Stomach smooth muscle (tissue), 2 donors: ENCODE data around the gene DNAJA3.

ENCODE experiments used
- H3K27ac ChIP-seq: one replicate; pipeline ENCODE4 v1.7.0; 2013; ENCODE audit warnings: mild to moderate bottlenecking, low read length, inconsistent platforms
- H3K27me3 ChIP-seq, 2 donors: one replicate each; pipeline ENCODE4 v1.7.0; 2013; ENCODE audit warnings: low read length in 2 of 2; ENCODE audit not compliant: insufficient read depth in 2 of 2, control insufficient read depth in 1 of 2
- H3K36me3 ChIP-seq, 2 donors: one replicate each; pipeline ENCODE4 v1.7.0; 2013; ENCODE audit warnings: low read length in 2 of 2; ENCODE audit not compliant: control insufficient read depth in 2 of 2, insufficient read depth in 2 of 2
- H3K4me1 ChIP-seq: one replicate; pipeline ENCODE4 v1.7.0; 2013; ENCODE audit warnings: low read length; ENCODE audit not compliant: control insufficient read depth, insufficient read depth
- H3K4me3 ChIP-seq, 2 donors: one replicate each; pipeline ENCODE4 v1.7.0; 2013; ENCODE audit warnings: low read length in 2 of 2
- H3K9ac ChIP-seq, 2 donors: one replicate each; pipeline ENCODE4 v1.7.0; 2013; ENCODE audit warnings: low read length in 2 of 2, mild to moderate bottlenecking in 1 of 2
- H3K9me3 ChIP-seq, 2 donors: one replicate each; pipeline ENCODE4 v1.7.0; 2013; ENCODE audit warnings: low read length in 2 of 2; ENCODE audit not compliant: control insufficient read depth in 2 of 2
- donor health status: healthy.
- donor health status: Pancreatic carcinoma.

The DNAJA3 gene

GRCh38 chr16:4420505-4421105, 5.1 kb upstream of the DNAJA3 start:
- no peaks in the 10 kb centered on the region for H3K9me3 ChIP-seq
- H3K27me3 ChIP-seq: no peaks in the 10 kb centered on the region
- peaks cover 11% of the 10 kb centered on the region for H3K4me1 ChIP-seq
- no peak overlapping the region for H3K9ac ChIP-seq
- no peak overlapping the region for H3K4me3 ChIP-seq
- H3K27ac ChIP-seq: no peak overlapping the region
- no peaks in the 10 kb centered on the region for H3K36me3 ChIP-seq

GRCh38 chr16:4426021-4426684, 485 bp downstream of the DNAJA3 start:
- H3K27ac ChIP-seq: peak overlapping the region; percentile 94
- no peaks in the 10 kb centered on the region for H3K27me3 ChIP-seq
- H3K36me3 ChIP-seq: peaks cover 0 to 3% of the 10 kb centered on the region in 2 donors
- H3K9ac ChIP-seq: peak overlapping the region; percentile 90 to 100
- no peaks in the 10 kb centered on the region for H3K9me3 ChIP-seq
- peaks cover 16% of the 10 kb centered on the region for H3K4me1 ChIP-seq
- peak overlapping the region; percentile 88 to 98 for H3K4me3 ChIP-seq

DNA sequence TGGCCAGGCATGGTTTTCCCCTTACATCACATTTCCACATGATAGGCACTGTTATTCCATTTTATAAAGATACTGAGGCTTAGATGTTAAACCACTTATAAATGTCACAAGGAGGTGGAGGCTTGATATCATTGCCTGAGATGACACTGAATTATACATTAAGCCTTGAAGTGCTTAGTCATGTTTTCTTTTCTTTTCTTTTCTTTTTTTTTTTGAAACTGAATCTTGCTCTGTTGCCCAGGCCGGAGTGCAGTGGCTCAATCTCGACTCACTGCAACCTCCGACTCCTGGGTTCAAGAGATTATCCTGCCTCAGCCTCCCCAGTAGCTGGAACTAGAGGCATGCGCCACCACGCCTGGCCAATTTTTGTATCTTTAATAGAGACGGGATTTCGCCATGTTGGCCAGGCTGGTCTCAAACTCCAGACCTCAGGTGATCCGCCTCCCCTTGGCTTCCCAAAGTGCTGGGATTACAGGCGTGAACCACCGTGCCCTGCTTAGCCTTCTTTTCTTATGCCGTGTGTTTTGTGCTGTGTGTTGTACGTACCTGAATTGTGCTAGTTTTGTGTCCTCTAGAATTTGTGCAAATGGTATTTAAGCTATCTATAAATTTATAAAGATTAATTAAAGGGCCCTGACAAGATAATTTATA, 1.2 kb downstream of the DNAJA3 start:
- Histone ChIP-seq H3K4me3 (peak overlapping the region; percentile 88 to 98), H3K9ac (peak overlapping the region in 1 of 2 donors; percentile 90), H3K27ac (no peak overlapping the region), H3K4me1 (peaks cover 16% of the 10 kb centered on the region), H3K27me3 (no peaks in the 10 kb centered on the region), H3K9me3 (no peaks in the 10 kb centered on the region), H3K36me3 (peaks cover 0 to 6% of the 10 kb centered on the region in 2 donors)

DNA sequence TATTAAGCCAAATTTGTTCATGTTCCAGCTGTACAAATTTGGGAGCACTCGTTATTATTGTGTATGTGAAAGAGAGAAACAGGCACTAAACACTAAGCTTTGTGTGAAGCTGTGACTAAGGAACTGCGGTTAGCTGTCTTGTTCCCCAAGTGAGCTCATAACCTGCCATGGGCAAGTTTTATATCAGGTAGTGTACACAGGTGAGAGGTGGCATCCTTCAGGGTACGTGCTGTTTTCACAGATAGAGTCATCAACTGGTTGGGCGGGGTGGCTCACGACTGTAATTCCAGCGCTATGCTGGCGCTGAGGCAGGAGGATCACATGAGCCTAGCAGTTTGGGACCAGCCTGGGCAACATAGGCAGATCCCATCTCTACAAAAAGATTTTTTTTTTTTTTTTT, 2.8 kb downstream of the DNAJA3 start:
- H3K4me3 ChIP-seq: no peak overlapping the region
- no peaks in the 10 kb centered on the region for H3K9me3 ChIP-seq
- no peak overlapping the region for H3K9ac ChIP-seq
- H3K27me3 ChIP-seq: no peaks in the 10 kb centered on the region
- peaks cover 16% of the 10 kb centered on the region for H3K4me1 ChIP-seq
- H3K27ac ChIP-seq: no peak overlapping the region
- peaks cover 0 to 6% of the 10 kb centered on the region in 2 donors for H3K36me3 ChIP-seq

DNA sequence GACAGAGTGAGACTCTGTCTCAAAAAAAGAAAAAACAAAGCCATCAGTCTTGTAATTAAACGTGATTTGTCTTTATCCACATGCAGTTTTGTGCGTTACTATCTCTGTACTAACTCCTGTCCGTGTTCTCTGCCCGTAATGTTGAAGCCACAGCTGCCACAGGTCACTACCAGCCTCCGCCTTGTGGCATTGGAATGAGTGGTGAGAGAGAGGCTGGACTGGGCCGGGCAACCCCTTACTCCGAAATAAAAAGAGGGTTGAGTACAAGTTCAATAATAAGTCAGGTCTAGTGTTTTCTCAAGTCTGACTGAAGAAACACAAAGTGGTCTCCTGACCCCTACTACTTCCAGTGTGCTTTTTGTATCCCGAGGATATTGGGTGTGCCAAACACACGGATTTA, 5.4 kb downstream of the DNAJA3 start:
- H3K36me3 ChIP-seq: peaks cover 5 to 19% of the 10 kb centered on the region in 2 donors
- no peak overlapping the region for H3K9ac ChIP-seq
- H3K9me3 ChIP-seq: no peaks in the 10 kb centered on the region
- no peak overlapping the region for H3K27ac ChIP-seq
- no peak overlapping the region for H3K4me3 ChIP-seq
- H3K4me1 ChIP-seq: peaks cover 10% of the 10 kb centered on the region
- no peaks in the 10 kb centered on the region for H3K27me3 ChIP-seq

- Histone ChIP-seq H3K27me3 (no peaks in the 10 kb centered on the region), H3K4me1 (no peaks in the 10 kb centered on the region), H3K36me3 (peaks cover 14 to 32% of the 10 kb centered on the region in 2 donors), H3K9me3 (no peaks in the 10 kb centered on the region), H3K9ac (no peak overlapping the region), H3K27ac (no peak overlapping the region), H3K4me3 (no peak overlapping the region)
These were observed 7.6 kb downstream of the DNAJA3 start for GRCh38 chr16:4433228-4433627.

DNA sequence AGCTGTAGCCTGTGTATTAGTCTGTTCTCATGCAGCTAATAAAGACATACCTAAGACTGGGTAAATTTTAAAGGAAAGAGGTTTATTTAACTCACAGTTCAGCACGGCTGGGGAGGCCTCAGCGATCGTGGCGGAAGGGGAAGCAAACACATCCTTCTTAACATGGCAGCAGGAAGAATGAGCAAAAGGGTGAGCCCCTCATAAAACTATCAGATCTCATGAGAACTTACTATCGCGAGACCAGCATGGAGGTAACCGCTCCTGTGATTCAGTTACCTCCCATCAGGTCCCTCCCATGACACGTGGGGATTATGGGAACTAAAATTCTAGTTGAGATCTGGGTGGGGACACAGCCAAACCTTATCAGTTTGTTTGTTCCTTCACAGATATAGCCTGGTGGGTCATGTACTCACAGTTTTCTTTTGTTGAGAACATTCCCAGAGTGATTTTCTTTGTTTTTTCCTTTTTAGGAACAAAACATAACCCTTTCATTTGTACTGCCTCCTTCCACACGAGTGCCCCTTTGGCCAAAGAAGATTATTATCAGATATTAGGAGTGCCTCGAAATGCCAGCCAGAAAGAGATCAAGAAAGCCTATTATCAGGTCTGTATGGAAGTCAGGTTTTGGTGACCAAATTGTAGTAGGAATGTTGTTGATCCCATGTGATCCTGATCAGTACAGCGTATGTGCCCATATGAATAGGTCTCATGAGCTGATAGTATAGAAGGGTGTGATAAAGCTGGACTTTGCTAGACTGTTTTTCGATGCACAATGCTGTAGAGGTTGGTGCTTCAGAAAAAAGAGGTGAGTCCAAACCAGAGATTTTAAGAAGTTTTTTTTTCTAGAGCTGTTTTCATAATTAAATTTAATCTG, 8.5 kb downstream of the DNAJA3 start:
- H3K36me3 ChIP-seq: peaks cover 14 to 34% of the 10 kb centered on the region in 2 donors

GRCh38 chr16:4435337-4436067, 9.8 kb downstream of the DNAJA3 start:
- H3K27ac ChIP-seq: no peak overlapping the region
- no peak overlapping the region for H3K4me3 ChIP-seq
- no peak overlapping the region for H3K9ac ChIP-seq
- H3K4me1 ChIP-seq: no peaks in the 10 kb centered on the region
- H3K36me3 ChIP-seq: peaks cover 22 to 41% of the 10 kb centered on the region in 2 donors
- H3K9me3 ChIP-seq: no peaks in the 10 kb centered on the region
- H3K27me3 ChIP-seq: no peaks in the 10 kb centered on the region

More for the DNA sequence above, 8.5 kb downstream of the DNAJA3 start:
- Histone ChIP-seq H3K9ac (no peak overlapping the region), H3K27ac (no peak overlapping the region), H3K9me3 (no peaks in the 10 kb centered on the region), H3K4me1 (no peaks in the 10 kb centered on the region), H3K4me3 (no peak overlapping the region), H3K27me3 (no peaks in the 10 kb centered on the region)

DNA sequence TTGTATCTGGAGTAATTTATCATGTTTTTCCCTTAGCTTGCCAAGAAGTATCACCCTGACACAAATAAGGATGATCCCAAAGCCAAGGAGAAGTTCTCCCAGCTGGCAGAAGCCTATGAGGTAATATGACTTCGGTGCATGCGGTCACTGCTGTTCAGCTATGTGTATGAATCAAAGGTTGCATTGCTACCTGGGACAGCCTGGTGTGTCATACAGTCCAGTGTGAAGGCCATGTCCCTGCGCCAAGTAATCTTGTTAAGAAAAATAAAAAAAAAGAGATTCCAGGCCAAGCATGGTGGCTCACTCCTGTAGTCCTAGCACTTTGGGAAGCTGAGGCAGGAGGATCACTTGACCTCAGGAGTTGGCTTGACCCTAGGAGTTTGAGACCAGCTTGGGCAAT, 11.7 kb downstream of the DNAJA3 start:
- Histone ChIP-seq H3K9ac (no peak overlapping the region), H3K4me3 (no peak overlapping the region), H3K9me3 (no peaks in the 10 kb centered on the region), H3K36me3 (peaks cover 40 to 50% of the 10 kb centered on the region in 2 donors), H3K4me1 (no peaks in the 10 kb centered on the region), H3K27me3 (no peaks in the 10 kb centered on the region), H3K27ac (no peak overlapping the region)

GRCh38 chr16:4442371-4442770, 16.7 kb downstream of the DNAJA3 start:
- H3K27ac ChIP-seq: no peak overlapping the region
- no peak overlapping the region for H3K9ac ChIP-seq
- H3K36me3 ChIP-seq: peaks cover 61 to 63% of the 10 kb centered on the region in 2 donors
- no peak overlapping the region for H3K4me3 ChIP-seq
- H3K9me3 ChIP-seq: no peaks in the 10 kb centered on the region
- H3K4me1 ChIP-seq: no peaks in the 10 kb centered on the region
- H3K27me3 ChIP-seq: no peaks in the 10 kb centered on the region
